Upper lobe of left lung (tissue), 4 donors: ENCODE results near the gene IL17RB.

Experiments used
- EP300 ChIP-seq, 4 donors: sonication (generic); formaldehyde crosslinking; IDR thresholded peaks; one replicate each; pipeline ENCODE4 v1.5.1; 2017; ENCODE audit warnings: antibody characterized with exemption in 4 of 4, control low read depth in 2 of 4
- POLR2A ChIP-seq, 4 donors: fragments of 450-650 bp; IDR thresholded peaks; one replicate each; pipeline ENCODE4 v1.5.1; 2016 to 2017; ENCODE audit warnings: antibody characterized with exemption in 4 of 4, mild to moderate bottlenecking in 2 of 4
- POLR2AphosphoS5 ChIP-seq, 2 donors: sonication (generic); formaldehyde crosslinking; IDR thresholded peaks; one replicate each; pipeline ENCODE4 v1.5.1; 2017; ENCODE audit warnings: antibody characterized with exemption in 2 of 2
- TF ChIP-seq, protein P1 (sequence below), 6 experiments: fragments of 450-650 bp in 4 of 6; fragments of 200-600 bp in 2 of 6; sonication (generic) in 2 of 6; IDR thresholded peaks; one replicate each; pipeline ENCODE4 v1.5.1; 2016 to 2019; ENCODE audit warnings: antibody characterized with exemption in 6 of 6

DNA sequence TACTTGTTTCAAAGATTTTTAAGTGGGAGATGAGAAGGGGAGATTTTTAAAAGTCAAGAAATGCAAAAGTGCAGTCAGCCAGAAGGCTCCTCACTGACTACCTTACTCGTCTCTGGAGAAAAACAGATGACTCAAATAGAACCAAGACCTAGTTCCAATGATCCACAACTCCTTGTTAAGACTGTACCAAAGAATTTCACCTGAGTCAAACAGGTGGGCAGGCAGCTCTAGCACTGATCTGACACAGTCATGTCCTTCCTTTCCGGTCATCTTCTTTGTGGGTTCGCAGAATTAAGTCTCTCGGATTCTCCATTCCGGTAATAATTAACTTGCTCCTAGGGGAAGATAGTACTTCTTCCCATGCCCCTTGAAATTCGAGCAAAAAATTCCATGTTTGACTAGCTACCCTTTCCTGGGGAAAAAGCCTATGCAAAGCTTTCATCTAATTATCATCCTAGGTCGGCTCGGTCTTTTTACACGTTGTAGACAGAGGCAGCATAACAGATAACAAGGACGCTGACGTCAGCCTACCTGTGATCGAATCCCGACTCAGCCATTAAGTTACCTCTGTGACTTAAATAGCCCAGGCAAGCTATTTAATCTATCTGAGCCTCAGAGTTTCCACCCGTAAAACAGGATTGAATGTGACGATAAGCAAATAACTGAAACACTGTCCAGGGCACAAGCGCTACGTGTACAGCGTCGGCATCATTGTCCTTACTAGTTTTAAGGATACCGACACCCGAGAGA is 44.5 kb downstream of the IL17RB start:
- TF ChIP-seq, protein P1, sequence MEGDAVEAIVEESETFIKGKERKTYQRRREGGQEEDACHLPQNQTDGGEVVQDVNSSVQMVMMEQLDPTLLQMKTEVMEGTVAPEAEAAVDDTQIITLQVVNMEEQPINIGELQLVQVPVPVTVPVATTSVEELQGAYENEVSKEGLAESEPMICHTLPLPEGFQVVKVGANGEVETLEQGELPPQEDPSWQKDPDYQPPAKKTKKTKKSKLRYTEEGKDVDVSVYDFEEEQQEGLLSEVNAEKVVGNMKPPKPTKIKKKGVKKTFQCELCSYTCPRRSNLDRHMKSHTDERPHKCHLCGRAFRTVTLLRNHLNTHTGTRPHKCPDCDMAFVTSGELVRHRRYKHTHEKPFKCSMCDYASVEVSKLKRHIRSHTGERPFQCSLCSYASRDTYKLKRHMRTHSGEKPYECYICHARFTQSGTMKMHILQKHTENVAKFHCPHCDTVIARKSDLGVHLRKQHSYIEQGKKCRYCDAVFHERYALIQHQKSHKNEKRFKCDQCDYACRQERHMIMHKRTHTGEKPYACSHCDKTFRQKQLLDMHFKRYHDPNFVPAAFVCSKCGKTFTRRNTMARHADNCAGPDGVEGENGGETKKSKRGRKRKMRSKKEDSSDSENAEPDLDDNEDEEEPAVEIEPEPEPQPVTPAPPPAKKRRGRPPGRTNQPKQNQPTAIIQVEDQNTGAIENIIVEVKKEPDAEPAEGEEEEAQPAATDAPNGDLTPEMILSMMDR (IDR thresholded peaks at IDR 0.05), result no peak
- TF ChIP-seq EP300 (IDR thresholded peaks at IDR 0.05), result no peak
- no peak for TF ChIP-seq POLR2AphosphoS5 (IDR thresholded peaks at IDR 0.05)
- no peak for TF ChIP-seq POLR2A (IDR thresholded peaks at IDR 0.05)
